ENCODE results near the gene KREMEN2.
"Not testable (repeated sequence)": the region's sequence is repeated elsewhere in the genome, so short reads cannot be mapped to it uniquely, and the experiment has no call there.

The KREMEN2 gene

DNA sequence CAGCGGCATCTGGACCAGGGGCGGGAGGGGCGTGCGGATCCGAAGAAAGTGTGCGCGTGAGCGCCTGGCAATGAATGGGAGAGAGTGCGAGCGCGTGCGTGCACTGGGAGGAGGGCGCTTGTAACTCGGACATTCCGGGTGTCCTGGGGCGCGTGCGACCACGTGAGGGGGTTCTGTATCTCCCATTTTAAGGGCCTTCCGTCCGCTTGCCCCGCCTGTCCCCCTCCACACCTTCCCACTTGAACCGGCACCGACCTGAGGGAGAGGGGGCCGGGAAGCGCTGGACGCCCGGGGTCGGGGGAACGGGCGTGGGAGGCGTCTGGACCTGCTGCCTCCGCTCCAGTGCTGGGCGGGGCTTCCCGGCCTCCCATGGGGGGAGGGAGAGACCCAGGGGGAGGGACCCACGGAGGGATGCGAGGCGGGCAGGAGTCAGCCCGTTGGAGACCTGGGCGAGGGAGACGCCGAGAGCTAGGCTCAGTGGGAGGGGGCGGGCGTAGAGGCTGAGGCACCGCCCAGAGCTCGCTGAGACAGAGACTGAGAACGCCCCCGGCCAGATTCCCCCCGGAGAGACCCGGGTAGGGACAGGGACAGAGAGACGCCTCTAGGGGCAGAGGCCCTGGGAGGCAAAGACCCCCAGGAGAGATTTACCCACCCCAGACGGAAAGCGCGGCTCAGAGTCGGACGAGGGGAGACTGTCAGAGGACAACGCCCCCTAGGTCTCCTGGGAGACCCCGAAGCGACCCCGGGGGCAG is at the start of gene KREMEN2:
Gene KREMEN2, plus strand, starts transcription at position 553 of the 752 bp plus-strand sequence. CDS start 246 bp downstream, outside the sequence.
- in situ Hi-C loops (cut with HindIII; ENCODE audit: low sequenced_read_pairs) = no loop called here

DNA sequence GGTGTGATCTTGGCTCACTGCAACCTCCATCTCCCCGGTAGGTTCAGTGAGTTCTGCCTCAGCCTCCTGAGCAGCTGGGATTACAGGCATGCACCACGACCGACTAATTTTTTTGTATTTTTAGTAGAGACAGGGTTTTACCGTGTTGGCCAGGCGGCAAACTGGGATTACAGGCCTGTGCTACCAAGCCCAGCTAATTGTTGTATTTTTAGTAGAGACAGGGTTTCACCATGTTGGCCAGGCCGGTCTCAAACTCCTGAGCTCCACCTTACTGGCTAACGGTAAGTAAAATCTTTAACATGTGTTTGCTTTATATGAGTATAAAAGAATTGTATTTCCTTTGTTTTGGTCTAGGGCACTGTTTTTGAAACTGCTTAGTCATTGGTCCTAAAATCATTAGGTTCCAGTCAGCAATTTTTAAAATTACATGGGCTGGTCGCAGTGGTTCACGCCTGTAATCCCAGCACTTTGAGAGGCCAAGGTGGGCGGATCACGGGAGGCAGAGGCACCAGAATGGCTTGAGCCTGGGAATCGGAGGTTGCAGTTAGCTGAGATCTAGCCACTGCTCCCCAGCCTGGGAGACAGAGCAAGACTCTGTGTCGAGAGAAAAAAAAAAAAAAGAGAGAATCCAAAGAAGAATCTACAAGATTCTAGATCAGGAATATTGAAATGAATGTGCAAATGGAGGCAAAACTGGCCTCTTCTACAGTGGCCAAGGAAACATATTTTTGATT is 48.7 kb upstream of the KREMEN2 start:
- in situ Hi-C loops (cut with HindIII; ENCODE audit: low sequenced_read_pairs) = no loop called here

GRCh38 chr16:2919511-2920255 is 44.4 kb upstream of the KREMEN2 start:
- in situ Hi-C loops (cut with HindIII; ENCODE audit: low sequenced_read_pairs) = loop anchor here (5.0 kb wide), 1 partner anchor 147 kb away; no protein-coding TSS in a partner anchor

- in situ Hi-C loops (cut with HindIII; ENCODE audit: low sequenced_read_pairs) = loop anchor here (5.0 kb wide), 1 partner anchor 151 kb away; no protein-coding TSS in a partner anchor
Measured at GRCh38 chr16:2923481-2923880, 40.6 kb upstream of the KREMEN2 start.

DNA sequence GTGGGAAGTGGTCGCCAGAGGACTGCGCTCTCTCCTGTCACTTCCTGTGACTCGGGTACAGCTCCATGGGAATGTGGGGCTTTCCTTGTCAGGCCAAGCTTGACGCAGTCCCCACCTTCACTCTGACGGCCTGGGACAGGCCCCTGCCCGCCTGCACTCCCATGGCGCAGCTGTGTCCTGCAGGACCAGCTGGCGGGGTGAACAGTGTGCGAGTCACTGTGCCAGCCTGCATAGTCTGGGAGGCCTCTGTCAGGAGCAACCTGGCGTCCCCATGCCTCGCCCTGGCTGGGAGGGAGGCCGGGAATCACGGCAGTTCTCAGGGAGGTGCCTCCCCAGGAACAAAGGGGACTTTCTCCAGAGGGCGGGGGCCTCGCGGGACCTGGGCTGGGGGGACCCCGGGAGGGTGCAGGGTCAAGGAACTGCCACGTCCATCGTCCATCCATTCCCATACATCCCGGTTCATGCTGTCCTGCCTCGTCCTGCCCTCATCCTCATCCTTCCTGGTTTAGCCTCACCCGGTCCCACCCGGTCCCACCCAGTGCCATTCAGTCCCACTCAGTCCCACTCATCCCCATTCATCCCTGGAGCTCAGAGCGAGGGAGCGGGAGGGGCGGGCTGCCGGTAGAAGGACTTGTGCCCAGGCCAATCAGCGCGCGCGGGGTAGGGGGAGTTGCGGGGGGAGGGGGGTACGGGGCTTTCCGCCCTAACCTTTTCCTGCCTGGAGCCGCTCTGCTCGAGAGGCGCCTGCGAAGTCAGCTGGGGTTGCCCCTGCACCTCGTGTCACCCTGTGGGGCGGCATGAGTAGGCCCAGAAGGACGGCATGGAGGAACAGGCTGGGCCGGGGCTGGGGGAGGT is 38.9 kb upstream of the KREMEN2 start:
- in situ Hi-C loops (cut with HindIII; ENCODE audit: low sequenced_read_pairs) = loop anchor here (5.0 kb wide), 1 partner anchor 153 kb away; no protein-coding TSS in a partner anchor

GRCh38 chr16:2925951-2926649 is 38.0 kb upstream of the KREMEN2 start:
- in situ Hi-C loops (cut with HindIII; ENCODE audit: low sequenced_read_pairs) = no loop called here

- in situ Hi-C loops (cut with HindIII; ENCODE audit: low sequenced_read_pairs) = no loop called here
Measured at GRCh38 chr16:2926650-2926999, 37.5 kb upstream of the KREMEN2 start.

GRCh38 chr16:2927010-2927646 is 36.9 kb upstream of the KREMEN2 start:
- in situ Hi-C loops (cut with HindIII; ENCODE audit: low sequenced_read_pairs) = no loop called here

- in situ Hi-C loops (cut with HindIII; ENCODE audit: low sequenced_read_pairs) = not testable (repeated sequence)
Measured at GRCh38 chr16:2928151-2928550, 35.9 kb upstream of the KREMEN2 start.

DNA sequence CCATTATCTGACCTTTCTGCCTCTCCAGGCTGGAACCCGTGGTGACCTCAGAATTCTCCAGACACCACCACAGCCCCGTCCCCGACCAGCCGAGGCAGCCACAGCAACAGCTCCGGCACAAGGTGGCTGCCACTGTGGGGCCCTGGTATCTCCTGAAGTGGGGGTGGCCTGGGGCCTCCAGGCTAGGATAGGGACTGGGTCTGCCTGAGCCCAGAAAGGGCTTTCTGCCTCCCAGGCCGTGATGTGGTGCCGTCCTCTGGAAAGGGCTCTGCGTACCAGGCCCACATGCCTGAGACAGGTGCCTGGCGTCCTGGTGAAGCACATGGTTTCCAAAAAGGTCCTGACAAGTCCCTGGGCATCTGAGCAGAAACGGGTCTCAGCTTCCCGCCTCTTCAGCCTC is 35.3 kb upstream of the KREMEN2 start:
- in situ Hi-C loops (cut with HindIII; ENCODE audit: low sequenced_read_pairs) = no loop called here

GRCh38 chr16:2929693-2930092 is 34.4 kb upstream of the KREMEN2 start:
- in situ Hi-C loops (cut with HindIII; ENCODE audit: low sequenced_read_pairs) = no loop called here

DNA sequence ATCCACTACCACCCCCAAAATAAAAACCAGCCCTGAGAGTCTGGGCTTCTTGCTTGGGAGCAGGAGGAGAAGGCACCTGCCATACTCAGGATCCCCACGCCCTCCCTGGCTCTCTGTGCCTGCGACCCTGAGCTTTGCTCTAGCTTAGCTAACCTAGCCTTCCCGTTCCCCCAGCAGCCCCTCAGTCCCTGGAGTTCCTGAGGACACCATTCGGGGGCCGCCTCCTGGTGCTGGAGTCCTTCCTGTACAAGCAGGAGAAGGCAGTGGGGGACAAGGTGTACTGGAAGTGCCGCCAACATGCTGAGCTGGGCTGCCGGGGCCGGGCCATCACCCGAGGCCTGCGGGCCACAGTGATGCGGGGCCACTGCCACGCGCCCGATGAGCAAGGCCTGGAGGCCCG is 33.8 kb upstream of the KREMEN2 start:
- in situ Hi-C loops (cut with HindIII; ENCODE audit: low sequenced_read_pairs) = no loop called here

DNA sequence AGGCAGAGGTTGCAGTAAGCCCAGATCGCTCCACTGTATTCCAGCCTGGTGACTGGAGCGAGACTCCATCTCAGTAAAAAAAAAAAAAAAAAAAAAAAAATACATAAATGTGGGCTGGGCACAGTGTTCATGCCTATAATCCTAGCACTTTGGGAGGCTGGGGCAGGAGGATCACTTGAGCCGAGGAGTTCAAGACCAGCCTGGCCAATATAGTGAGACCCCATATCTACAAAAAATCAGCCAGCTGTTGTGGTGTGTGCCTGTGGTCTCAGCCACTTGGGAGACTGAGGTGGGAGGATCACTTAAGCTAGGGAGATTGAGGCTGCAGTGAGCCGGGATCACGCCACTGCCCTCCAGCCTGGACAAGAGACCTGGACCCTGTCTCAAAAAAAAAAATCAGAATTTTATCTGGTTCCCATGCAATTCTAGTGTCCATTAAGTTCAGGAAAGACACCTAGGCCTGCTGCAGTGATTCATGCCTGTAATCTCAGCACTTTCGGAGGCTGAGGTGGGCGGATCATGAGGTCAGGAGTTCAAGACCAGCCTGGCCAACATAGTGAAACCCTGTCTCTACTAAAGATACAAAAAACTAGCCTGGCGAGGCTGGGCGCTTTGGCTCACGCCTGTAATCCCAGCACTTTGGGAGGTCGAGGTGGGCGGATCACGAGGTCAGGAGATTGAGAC is 32.7 kb upstream of the KREMEN2 start:
- in situ Hi-C loops (cut with HindIII; ENCODE audit: low sequenced_read_pairs) = not testable (repeated sequence)

DNA sequence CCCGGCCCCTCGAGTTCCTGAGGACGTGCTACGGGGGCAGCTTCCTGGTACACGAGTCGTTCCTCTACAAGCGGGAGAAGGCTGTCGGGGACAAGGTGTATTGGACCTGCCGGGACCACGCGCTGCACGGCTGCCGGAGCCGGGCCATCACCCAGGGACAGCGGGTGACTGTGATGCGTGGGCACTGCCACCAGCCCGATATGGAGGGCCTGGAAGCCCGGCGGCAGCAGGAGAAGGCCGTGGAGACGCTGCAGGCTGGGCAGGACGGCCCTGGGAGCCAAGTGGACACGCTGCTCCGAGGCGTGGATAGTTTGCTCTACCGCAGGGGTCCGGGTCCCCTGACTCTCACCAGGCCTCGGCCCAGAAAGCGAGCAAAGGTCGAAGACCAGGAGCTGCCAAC is 30.9 kb upstream of the KREMEN2 start:
- in situ Hi-C loops (cut with HindIII; ENCODE audit: low sequenced_read_pairs) = no loop called here

DNA sequence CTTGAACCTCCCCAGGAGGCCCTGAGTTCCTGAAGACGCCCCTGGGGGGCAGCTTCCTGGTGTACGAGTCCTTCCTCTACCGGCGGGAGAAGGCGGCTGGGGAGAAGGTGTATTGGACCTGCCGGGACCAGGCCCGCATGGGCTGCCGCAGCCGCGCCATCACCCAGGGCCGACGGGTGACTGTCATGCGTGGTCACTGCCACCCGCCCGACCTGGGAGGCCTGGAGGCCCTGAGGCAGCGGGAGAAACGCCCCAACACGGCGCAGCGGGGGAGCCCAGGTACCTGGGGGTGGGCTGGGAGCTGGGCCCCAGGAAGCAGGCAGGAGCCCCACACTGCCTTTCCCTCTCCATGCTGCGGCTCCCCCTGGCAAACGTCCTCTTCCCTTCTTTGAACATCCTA is 30.4 kb upstream of the KREMEN2 start:
- in situ Hi-C loops (cut with HindIII; ENCODE audit: low sequenced_read_pairs) = no loop called here

GRCh38 chr16:2934450-2934849 is 29.6 kb upstream of the KREMEN2 start:
- in situ Hi-C loops (cut with HindIII; ENCODE audit: low sequenced_read_pairs) = no loop called here

GRCh38 chr16:2936436-2937011 is 27.6 kb upstream of the KREMEN2 start:
- in situ Hi-C loops (cut with HindIII; ENCODE audit: low sequenced_read_pairs) = no loop called here

DNA sequence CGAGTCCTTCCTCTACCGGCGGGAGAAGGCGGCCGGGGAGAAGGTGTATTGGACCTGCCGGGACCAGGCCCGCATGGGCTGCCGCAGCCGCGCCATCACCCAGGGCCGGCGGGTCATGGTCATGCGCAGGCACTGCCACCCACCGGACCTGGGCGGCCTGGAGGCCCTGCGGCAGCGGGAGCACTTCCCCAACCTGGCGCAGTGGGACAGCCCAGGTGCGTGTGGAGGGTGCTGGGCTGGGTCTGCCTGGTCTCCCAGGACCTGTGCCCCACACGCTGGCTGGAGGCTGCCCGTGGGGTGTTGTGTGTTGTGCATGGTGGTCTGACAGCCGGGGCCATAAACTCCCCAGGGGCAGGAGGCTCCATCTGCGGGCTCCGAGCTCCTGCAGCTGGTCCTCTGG is 26.9 kb upstream of the KREMEN2 start:
- in situ Hi-C loops (cut with HindIII; ENCODE audit: low sequenced_read_pairs) = no loop called here

DNA sequence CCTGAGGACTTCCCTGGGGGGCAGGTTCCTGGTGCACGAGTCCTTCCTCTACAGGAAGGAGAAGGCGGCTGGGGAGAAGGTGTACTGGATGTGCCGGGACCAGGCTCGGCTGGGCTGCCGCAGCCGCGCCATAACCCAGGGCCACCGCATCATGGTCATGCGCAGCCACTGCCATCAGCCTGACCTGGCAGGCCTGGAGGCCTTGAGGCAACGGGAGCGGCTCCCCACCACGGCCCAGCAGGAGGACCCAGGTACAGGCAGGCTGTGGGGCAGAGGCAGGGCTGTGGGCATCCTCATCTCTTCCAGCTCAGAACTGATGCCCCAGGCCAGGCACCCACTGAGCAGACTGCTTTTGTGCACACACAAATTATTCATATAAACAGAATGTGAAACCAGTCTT is 25.9 kb upstream of the KREMEN2 start:
- in situ Hi-C loops (cut with HindIII; ENCODE audit: low sequenced_read_pairs) = no loop called here

Measured in endothelial cell of hepatic sinusoid (primary cell).